Dermis microvascular lymphatic vessel endothelial cell (primary cell): ENCODE data around the gene TNRC18. TPM values are rescaled to one million over a fixed set of nuclear protein-coding genes. Genes with fewer than 3 reads are reported as not detected.
A peak's percentile ranks its signal among the peaks of the same experiment; 100 is the strongest.

Experiments
- DNase-seq, 2 donors: peaks; one replicate each; pipeline versions ENCODE4 v3.0.0 to v3.0.0-alpha.2; 2010; ENCODE audit warnings: low read depth in 2 of 2
- total RNA-seq: library from RNA; depleted of rRNA; stranded (reverse); fragments of >200 nt; gene quantifications from 2 replicates; pipeline ENCODE4 v1.2.1, GENCODE V29; 2014

Gene TNRC18
- total RNA-seq, 1 donor from 2014 or later, result 16.6 TPM

DNA sequence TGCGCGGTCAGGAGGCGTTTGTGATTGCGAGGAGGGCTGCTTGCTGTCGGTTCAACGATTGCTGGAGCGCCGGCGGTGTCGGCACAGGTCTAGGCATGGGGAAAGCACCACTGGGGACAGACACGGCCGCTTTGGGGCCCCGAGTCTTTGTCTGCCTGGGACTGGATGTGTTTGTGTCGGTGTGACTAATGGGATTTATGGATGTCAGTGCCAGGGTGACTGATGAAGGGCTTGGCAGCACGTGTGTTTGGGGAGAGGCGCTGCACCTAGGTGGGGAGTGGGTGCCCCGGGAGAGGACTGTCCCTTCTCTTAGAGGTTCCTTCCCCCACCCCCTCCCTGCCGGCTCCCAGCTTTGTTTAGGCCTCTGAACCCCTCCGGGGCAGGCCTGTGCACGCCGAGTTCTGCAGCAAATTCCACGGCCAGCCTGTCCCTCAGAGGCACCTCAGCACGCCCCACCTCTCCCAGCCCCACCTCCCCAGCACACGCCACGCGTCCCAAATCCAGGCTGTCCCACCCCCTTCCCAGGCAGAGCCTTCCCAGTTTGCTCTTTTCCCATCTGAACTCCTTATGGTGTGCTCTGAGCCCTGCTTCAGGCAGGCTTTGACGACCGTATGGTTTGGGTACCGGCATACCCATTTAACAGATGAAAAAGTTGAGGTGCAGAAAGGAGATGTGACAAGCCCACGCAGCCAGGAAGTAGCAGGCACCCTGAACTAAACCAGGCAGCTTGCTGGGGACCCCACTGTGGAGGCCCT, 6.4 kb upstream of the TNRC18 start:
- peak in 1 of 2 donors; percentile 37 for DNase-seq

DNA sequence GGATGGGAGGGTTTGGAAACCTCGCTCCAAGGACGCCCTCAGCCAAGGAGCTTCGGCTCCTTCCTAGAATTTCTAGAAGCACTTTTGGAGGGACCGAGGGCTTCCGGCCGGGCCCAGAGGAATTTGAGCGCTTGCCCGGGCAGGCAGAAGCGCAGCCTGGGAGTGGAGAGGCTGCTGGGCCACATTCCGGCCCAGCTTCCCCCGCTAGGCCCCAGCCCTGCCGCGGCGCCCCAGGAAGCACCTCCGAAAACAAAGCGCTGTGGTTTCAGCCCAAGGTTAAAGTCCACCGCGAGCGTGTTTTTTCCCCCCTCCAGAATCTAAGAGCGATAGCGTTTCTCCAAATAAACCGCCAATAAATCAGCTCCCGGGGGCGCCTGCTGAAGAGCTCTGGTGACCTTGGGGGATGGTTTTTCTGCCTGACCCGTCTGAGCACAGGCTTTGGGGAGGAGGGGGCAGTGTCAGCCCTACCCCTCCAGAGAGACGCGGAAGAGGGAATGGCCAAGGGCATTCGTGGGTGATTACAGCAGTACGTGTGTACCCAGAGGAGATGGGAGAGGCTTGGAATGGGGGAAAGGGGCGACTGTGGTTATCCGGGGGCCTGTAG, 5.7 kb upstream of the TNRC18 start:
- no peak for DNase-seq

DNA sequence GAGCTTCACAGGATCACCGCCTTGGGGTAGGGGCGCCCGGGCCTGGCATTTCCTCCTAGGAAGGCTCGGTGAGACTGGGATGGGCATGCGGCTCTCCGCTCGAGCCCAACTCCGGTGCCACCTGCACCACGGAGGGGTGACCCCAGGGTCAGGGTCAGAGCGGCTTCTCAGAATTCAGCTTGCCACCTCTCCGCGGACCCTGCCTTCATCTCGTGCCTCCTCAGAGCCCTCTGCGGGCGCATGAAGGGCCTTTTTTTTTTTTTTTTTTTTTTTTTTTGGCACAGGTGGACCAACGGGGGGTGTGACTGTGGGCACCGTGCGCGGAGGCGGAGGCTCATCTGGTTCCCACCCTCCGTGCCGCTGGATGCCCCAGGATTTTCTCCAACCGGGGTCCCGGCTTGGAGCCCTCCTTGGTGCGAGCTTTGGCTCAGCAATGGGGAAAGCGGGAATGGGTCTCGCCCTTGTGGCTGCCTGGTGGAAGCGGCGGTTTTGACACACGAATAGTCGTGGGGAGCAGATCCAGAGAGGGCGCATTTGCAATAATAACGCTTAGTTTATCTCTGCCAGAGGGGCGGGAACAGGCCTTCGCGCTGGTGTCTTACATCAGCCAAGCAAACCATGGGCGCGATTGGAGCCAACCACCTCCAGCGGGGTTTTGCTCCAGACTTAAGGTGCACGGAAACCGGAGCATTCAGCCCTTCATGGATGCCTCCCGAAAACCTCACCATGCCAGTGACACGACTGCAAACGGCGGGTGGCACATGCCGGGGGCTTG, 5.0 kb upstream of the TNRC18 start:
- DNase-seq, result peak in 1 of 2 donors; percentile 67

DNA sequence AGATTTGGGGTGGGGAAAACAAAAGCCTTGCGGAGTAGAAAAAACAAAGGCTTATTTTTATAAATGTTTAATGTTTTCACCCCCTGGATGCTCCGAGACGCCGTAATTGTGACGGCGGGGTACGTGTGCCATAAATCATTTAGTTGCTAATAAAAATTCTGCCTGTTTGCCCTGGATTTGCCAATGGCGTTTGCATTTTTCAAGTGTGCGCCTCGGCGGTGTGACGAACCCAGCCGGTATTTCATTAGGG, 2.5 kb upstream of the TNRC18 start:
- DNase-seq, result no peak

DNA sequence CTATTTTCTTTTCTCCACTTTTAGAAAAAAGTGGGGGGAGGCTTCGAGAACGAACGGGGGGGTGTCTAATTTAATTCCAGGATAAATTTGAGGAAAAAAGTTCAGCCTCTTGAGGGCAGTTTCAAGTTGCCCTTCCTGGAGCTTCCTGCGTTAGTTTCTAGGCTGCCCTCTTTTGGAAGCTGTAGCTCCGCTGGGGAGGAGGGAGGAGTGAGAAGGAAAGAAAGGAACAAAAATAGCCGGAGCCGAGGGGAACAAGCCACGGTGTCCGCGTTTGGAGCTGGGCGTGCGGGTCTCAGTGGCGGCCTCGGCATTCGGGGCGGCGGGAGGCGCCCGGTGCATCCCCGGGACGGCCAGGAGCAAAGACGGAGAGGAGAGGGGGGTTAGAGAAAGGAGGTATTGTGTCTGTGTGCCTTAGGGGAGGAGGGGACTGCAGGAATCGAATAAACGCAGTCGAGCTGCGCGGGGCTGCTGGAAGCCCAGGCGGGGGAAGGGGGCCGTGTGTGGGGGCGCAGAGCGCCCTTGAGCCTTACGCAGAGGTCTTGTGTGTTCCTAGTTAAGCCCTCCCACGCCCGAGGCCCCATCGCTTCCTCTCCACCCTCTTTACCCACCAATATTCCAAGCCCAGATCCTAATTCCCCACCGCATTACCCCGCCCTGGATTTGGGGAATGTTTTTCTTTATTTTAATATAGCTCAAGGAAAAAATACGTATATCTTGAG, 2.0 kb upstream of the TNRC18 start:
- DNase-seq, result peak; percentile 76 to 88

DNA sequence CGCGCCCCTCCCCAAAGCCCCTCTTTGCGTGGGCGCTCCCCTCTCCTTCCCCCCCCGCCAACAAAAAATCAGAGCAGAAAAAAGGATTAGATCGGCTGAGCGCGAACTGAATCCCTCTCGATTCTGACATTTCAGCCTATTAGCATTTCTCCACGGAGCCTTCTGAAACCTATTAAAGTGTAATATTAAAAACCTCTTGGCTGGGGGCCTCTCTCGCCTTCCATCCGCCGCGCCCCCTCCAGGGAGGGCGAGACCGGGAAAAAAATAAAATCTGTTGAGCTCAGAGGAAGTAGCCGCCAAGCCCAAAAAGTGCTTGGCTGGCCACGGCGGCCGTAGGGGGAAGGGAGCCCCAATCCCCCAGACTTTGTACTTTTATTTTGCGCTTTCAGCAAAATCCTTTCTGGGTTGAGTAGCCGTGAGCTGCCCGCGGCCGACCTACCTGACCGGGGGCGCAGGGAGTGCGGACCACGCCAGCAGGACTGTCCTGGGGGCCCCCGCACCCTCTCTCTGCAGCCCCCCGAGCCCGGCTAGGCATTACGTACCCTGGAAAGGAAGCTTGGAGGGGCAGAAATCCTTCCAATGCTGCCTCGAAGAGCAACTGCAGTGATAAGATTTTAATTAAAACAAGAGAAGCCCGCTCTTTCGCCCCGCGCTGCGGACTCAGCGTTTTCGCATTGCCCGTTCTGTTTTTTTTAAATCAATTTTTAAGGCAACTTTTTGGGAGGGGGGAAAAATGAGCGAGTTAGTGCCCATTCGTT, 1.3 kb upstream of the TNRC18 start:
- peak in 1 of 2 donors; percentile 57 for DNase-seq

DNA sequence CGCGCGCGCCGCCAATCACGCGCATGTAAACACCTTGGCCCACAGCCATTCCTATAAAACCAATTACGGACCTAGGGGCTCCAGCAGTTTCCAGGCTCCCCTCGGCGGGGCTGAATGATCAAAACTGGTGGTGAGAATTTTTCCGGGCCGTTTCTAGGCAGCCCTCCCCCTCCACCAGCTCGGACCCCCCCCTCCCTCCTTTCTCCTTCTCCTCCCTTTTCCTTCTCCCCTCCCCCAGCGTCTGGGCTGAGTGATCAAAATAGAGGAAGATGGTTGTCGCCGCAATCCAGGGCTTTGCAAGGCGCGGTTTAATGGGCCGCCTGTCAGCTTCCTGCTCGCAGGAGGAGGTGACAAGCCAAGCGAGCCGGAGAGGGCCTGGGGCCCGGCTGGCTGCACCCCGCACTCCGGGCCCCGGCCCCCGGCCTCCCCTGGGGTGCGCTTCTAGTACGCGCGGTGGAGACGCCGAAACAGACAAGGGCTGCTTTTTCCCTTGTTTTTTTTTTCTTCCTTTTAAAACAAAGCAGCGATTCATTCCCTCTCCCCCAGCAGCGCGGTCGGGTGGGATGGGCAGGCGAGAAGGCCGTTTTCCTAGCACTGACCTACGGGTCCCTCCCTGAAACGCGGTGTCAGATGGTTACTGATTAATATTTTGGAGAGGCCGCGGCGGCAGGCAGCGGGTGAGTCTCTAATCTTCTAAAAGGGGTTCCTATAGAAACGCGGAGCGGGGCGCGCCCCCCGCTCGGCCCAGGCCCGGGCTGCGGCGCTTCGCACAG, 528 bp upstream of the TNRC18 start:
- DNase-seq, result peak; percentile 97 to 99

DNA sequence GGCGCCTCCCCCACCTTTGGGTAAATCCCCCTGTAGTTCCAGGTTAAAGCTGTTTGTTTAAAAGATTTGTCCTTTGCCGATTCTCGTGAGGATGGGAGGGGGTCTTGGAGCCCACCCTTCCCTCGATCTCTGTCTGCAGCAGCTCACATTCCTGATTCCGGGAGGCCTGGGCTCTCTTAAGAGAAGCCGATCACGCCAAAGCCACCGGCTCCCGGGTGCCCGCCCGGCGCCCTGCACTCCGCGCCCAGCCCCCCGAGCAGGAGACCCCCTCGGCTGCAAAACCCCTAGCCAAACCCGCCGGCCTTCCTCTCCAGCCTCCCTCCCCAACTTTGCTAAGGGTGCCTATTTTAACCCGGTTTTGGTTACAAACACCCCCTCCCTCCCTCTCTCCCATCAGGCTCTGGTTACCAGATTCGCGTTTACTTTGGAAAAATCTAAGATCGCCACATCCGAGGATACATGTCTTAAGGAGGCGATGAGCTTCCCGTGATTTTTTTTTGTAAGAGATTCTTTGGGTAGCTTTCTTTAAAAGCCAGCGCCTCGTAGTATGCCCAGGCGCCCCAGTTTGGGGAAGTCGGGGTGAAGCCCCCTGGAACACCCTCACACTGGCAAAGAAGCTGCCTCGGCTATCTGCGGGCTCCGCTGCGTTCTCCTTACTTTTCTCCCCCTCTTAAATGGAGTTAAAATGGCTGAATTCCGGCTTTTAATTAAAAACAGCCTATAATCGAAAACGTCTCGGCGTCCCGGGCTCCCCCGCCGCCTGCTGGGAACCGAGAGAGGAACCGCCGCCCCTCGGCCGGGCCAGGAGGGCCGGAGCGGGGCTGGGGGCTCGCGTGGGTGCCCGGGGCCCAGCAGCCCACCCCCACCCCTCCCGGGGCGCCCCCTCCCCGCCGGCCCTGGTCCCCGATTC, 983 bp downstream of the TNRC18 start:
- DNase-seq, result peak in 1 of 2 donors; percentile 41

DNA sequence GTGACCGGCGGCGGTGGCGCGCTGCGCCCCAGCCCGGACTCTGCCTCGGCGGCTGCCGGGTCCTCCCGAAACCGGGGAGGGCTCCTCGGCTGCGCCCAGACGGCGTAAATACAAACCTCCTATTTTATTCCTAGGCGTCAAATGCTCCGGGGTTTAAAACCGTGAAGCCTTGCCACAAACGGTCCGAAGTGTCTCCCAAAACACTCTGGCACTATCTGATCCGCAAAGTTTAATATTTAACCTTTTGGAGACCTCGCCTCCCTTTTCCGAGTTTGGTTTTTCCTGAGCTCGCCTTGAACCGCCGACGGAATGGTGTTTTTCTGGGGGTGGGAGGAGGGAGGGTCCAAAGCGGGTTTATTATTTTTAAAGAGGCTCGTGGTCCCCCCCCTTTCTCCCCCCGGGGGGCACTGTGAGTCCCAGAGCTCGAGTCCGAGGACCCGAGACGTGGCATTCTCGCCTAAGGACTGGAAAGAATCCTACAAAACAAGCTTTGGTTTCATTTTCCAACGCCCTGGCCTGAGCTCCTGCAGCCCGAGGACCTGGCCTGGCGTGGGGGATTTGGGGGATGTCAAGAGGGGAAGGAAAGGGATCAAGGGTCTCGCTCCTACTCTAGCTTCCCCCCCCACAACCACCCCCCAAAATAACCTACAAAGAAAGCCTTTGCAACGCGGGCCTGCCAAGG, 1.8 kb downstream of the TNRC18 start:
- peak in 1 of 2 donors; percentile 66 for DNase-seq

DNA sequence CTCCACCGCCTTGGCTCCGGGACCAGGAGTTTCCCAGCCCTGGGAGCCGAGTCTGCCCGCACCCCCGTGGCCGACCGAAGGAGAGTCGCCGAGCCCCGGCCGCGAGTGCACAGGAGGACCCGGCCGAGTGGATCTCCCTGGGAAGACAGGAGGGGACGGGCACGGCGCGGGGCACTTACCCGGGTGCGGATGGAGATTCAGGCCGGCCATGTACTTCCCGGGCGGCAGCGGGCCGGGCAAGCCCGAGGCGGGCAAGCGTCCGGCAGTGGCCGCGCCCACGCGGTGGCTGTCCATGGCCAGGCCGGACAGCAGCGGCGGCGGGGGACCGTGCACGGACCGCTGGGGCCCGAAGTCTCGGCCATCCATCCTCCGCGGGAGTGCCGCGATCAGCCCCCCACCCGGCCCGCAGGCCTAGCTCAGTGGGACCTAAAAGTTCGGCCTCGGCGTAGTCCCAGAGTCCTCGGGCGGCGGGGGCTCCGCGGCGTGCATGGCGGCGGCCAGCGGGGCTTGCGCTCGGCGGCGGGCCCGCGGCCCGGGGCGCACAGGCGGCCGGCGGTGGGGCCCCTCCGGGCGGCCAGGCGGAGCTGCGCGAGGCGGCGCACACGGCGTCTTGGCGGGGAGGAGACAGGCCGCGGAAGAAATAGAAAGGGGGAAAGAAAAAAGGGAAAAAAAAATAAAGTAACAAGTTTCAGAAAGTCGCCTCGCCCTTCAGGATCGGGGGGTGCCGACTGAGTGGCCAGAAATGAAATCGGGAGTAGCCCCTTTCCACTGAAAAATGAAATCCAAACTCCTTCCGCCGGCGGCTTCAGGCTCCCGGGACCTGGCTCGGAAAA, 2.5 kb downstream of the TNRC18 start:
- DNase-seq, result peak in 1 of 2 donors; percentile 37

DNA sequence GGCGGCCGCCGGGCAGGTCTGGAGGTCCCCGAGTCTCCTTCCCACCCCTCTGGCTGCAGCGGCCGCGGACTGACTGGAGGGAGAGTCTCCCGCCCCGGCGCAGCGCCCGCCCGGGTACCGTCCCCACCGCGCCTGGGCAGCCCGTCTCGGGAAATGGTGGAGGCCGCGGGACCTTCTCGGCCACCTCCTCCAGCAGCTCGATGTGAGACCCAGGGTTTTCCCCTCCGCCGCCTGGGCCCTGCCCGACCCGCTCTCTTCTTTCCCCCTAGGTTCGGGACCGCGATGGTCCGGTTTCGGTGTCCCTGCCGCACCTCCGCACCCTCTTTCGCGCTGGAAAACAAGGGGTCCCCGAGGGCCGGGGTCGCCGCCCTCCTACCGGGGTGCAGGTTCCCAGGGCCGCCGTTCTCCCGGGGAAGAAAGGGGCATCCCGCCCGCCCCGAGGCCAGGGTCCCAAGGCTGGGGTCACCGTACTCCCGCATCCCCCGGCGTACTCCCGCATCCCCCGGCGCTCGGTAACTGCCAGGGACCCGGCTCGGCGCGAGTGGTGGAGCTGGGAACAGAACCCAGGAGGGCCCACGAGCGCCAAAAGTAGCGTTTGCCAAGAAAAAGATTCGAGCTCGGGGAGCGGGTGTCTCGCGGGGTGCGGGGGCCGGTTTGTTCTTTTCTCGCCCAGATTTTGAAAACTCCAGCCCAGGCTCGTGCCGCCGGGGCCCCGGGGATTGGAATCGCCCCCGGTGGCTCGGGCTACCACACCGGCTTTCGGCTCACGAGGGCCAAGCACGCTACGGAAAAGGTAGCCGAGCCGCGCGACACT, 3.4 kb downstream of the TNRC18 start:
- DNase-seq, result no peak

DNA sequence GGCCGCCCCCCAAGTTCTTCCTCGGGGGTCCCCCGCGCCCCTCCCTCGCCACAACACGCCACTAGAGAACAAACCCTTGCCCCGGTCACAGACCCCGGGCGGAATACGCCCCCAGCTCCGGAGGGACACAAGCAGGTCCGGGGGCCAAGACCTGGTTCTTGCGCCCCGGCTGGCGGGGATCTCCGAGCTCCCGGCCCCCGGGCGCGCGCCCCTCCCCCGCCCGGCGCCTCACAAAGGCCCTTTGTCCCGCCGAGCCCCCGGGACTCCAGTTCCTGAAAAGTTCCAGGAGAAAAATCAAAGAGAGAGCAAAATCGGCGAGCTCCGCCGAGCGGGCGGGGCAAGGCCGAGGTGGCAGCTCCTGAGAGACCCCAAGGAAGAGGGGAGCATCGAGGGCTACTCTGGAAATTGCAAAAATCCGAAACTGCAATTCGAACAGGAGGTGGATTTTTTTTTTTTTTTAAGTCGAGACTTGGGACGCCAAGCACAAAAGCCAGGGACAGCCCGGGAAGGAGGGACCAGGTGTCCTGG, 4.0 kb downstream of the TNRC18 start:
- DNase-seq, result peak in 1 of 2 donors; percentile 39

DNA sequence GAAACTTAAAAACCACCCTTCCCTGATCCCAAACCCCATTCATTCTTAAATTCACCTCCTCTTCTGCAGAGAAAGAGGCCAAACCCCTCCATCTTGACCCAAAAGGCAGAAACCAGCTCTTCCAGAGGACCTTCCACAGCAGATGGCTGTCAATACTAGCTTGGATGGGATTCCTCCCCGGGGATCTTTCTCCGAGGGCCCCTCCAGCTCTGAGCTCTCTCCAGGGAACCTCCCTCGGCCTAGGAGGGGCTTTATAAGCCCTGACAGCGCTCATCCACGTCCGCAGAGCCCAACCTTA, 5.4 kb downstream of the TNRC18 start:
- DNase-seq, result no peak

DNA sequence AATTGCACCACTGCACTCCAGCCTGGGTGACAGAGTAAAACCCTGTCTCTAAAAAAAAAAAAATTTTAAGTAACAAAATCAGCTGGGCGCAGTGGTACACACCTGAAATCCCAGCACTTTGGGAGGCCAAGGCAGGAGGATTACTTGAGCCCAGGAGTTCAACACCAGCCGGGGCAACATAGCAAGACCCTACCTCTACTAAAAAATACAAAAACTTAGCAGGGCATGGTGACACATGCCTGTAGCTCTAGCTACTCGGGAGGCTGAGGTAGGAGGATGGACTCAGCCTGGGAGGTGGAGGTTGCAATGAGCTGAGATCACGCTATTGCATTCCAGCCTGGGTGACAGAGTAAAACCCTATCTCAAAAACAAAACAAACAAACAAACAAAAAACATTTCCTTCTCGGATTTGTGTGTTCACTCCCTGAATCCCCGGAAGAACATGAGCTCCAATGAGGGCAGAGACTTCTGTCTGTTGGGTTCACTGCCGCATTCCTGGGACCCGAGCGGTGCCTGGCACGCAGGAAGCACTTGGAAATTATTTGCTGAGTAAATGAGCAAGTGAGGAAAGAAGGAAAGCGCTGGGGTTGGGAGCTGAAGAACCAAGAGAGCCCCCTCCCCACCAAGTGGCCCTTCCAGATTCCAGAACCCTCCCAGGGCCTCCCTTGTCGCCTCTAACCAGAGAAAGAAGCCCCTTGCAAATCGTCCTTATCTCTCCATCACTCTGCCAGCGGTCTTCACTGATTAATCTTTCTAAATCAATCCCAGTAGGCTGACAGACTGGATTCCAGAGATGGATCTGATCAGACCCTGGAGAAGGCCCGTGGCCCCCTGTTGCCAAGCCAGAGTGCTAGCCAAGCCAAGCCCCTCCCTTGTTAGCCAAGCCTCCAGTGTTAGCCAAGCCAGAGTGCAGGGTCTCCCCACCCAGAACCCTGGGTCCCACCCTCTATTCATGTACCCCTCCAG, 6.2 kb downstream of the TNRC18 start:
- no peak for DNase-seq

DNA sequence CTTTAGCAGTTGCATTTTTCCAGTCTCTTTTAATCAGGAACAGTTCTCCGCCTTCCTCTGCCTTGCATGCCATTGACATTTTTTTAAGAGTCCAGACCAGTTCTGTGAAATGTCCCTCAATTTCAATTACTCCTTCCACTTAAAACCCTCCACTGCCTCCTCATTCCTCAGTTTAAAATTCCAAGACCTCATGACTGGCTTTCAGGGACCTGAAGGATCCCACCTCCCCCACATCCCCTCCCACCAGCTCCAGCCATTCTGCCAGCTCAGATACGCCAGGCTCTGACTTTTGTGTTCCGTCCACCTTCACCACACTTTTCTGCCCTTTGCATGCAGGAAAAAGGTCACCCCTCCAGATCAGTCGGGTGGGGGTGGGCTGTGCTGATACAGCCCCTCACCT, 8.7 kb downstream of the TNRC18 start:
- no peak for DNase-seq

DNA sequence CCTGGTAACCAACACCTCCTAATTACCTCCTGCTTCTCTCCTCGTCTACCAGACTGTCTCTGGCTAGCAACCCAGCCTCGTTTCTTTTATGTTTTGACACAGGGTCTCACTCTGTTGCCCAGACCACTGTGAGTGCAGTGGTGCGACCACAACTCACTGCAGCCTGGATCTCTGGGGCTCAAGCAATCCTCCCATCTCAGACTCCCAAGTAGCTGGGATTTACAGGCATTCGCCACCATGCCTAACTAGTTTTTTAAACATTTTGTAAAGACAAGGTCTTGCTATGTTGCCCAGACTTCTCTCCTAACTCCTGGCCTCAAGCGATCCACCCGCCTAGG, 10.2 kb downstream of the TNRC18 start:
- DNase-seq, result no peak
